K562 (cell line): ENCODE measurements around the gene EXOC4. TPM values are rescaled to one million over a fixed set of nuclear protein-coding genes. Genes with fewer than 3 reads are reported as not detected.

Experiments
- ATF7 ChIP-seq: fragments of 450-650 bp; IDR thresholded peaks from 2 replicates; pipeline ENCODE4 v1.7.1; 2014; ENCODE audit warnings: mild to moderate bottlenecking, moderate library complexity
- HDAC8 ChIP-seq: fragments of 450-650 bp; IDR thresholded peaks from 2 replicates; pipeline ENCODE4 v1.6.1; 2016; ENCODE audit warnings: mild to moderate bottlenecking, missing genetic modification characterization, moderate library complexity, missing compliant biosample characterization
- MCM7 ChIP-seq, 2 experiments: fragments of 450-650 bp; IDR thresholded peaks; 2 replicates each; pipeline ENCODE4 v1.6.1; 2016 to 2018
- PHF21A ChIP-seq: fragments of 450-650 bp; IDR thresholded peaks from 2 replicates; pipeline ENCODE4 v1.6.1; 2017; ENCODE audit warnings: low read depth, borderline replicate concordance
- RCOR1 ChIP-seq, 2 experiments: IDR thresholded peaks; 2 replicates each; pipeline ENCODE4 v1.6.1; 2012; ENCODE audit warnings: low read depth in 2 of 2, low read length in 2 of 2, borderline replicate concordance in 1 of 2, improper control_type of control experiment in 1 of 2
- SAFB ChIP-seq: fragments of 200-400 bp; formaldehyde crosslinking; IDR thresholded peaks from 2 replicates; pipeline ENCODE4 v1.6.1; 2017; ENCODE audit warnings: low read depth, low read length, borderline replicate concordance
- SMARCC2 ChIP-seq: fragments of 450-650 bp; IDR thresholded peaks from 2 replicates; pipeline ENCODE4 v1.6.1; 2017; ENCODE audit warnings: antibody characterized with exemption, moderate library complexity, mild to moderate bottlenecking, low read depth
- ZEB2 ChIP-seq: fragments of 450-650 bp; IDR thresholded peaks from 2 replicates; pipeline ENCODE4 v1.6.1; 2016
- ZNF23 ChIP-seq: fragments of 250-450 bp; sonication (Bioruptor Pico); IDR thresholded peaks from 2 replicates; pipeline ENCODE4 v1.4.0; 2020; ENCODE audit warnings: mild to moderate bottlenecking
- ZNF586 ChIP-seq: fragments of 450-650 bp; formaldehyde crosslinking; conservative IDR thresholded peaks from 2 replicates; pipeline ENCODE4 v1.4.0; 2020; ENCODE audit warnings: mild to moderate bottlenecking, moderate library complexity
- ZNF780A ChIP-seq: fragments of 250-450 bp; sonication (Bioruptor Pico); IDR thresholded peaks from 2 replicates; pipeline ENCODE4 v1.5.0; 2021; ENCODE audit warnings: mild to moderate bottlenecking
- polyA plus RNA-seq, 8 experiments: library from polyadenylated mRNA; depleted of rRNA in 4 of 8; stranded (reverse) in 5 of 8; unstranded in 3 of 8; fragments of >200 nt; fragmentation: Nextera tagmentation in 2 of 8; fragmentation: Illumina TruSeq in 1 of 8; extraction: Ambion mirVana in 2 of 8; extraction: Trizol in 1 of 8; gene quantifications; 2 replicates each; pipeline versions ENCODE4 v1.2.1 to v1.2.3, GENCODE V29; 2011 to 2014; ENCODE audit warnings: inconsistent platforms in 1 of 8, missing spikeins in 1 of 8
- total RNA-seq, 7 experiments: library from RNA; depleted of rRNA in 6 of 7; stranded (reverse); fragments of >200 nt in 6 of 7; fragmentation: Illumina TruSeq in 2 of 7; extraction: Trizol in 2 of 7; gene quantifications; 2 replicates each; pipeline versions ENCODE4 v1.2.1 to v1.2.3, GENCODE V29; 2011 to 2021; ENCODE audit warnings: low replicate concordance in 1 of 7
- TF ChIP-seq, protein P1 (sequence below): fragments of 450-650 bp; IDR thresholded peaks from 2 replicates; pipeline ENCODE4 v1.6.1; 2018; ENCODE audit warnings: mild to moderate bottlenecking, low read depth; ENCODE audit not compliant: partially characterized antibody
- TF ChIP-seq, protein P2 (sequence below), 2 experiments: fragments of 450-650 bp; IDR thresholded peaks; 2 replicates each; pipeline ENCODE4 v1.6.1; 2016; ENCODE audit warnings: mild to moderate bottlenecking in 2 of 2, borderline replicate concordance in 1 of 2, low read depth in 1 of 2, moderate library complexity in 1 of 2
- TF ChIP-seq, protein P3 (sequence below): sonication (generic); formaldehyde crosslinking; IDR thresholded peaks from 2 replicates; pipeline ENCODE4 v1.9.0; 2022; ENCODE audit warnings: mild to moderate bottlenecking, missing genetic modification reagents
- TF ChIP-seq, protein P4 (sequence below): fragments of 450-650 bp; IDR thresholded peaks from 2 replicates; pipeline ENCODE4 v1.6.1; 2014; ENCODE audit warnings: low read depth, mild to moderate bottlenecking, moderate library complexity, borderline replicate concordance

Gene EXOC4
- total and polyA plus RNA-seq, 9 of the 15 experiments (the other 6 are each of a cell fraction or from before 2014, with no cell fraction given), result 18.5 to 73.1 (median 46.6) TPM

DNA sequence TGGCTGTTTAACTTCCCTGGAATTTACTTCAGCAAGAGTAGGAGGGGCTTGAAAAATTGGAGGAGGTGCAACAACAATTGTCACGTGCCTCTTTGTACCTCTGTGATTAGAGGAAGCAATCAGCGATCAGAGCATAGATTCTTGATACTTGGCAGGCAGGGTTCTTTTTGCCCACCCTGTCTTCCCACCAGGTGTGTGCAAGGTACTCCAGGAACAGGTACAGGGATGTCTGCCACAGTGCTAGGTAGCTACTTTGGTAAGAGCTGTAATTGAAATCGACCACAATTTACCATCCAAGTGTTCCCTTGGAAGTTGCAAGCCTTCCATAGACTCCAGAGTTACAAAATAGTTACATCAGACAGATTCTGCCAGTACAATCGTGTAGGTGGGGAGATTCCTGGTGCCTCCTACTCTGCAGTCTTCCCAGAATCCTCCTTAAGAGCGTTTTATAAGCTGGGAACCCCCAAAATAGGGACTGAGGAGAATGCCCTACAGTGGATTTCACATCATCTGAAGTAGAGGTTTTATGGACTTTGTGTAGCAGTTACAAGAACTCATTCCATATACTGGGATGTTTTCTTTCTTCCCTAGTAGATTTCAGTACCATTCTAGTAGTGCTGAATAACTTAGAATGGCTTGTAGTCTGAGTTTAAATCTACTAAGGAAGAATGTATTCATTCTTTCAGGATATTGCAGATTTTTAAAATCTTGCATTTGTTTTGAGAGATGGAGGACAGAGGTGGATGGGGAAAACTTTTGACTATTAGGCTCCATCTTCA is 101.9 kb downstream of the EXOC4 start (continued):
- TF ChIP-seq, protein P1, sequence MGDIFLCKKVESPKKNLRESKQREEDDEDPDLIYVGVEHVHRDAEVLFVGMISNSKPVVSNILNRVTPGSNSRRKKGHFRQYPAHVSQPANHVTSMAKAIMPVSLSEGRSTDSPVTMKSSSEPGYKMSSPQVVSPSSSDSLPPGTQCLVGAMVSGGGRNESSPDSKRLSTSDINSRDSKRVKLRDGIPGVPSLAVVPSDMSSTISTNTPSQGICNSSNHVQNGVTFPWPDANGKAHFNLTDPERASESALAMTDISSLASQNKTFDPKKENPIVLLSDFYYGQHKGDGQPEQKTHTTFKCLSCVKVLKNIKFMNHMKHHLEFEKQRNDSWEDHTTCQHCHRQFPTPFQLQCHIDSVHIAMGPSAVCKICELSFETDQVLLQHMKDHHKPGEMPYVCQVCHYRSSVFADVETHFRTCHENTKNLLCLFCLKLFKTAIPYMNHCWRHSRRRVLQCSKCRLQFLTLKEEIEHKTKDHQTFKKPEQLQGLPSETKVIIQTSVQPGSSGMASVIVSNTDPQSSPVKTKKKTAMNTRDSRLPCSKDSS, result no peak
- TF ChIP-seq RCOR1 (IDR thresholded peaks at IDR 0.05; ENCODE audit: borderline replicate concordance in 1 of 2, low read depth in 2 of 2, low read length in 2 of 2) (peak in 1 of 2 experiments; percentile 22; a peak in 1 of 4 replicates), ATF7 (peak; percentile 58; the same call in 1 of the 2 replicates), HDAC8 (no peak), ZEB2 (peak; percentile 83), ZNF780A (CRISPR knock-in tag) (no peak), ZNF23 (no peak), MCM7 (IDR thresholded peaks at IDR 0.05) (no peak), ZNF586 (CRISPR knock-in tag) (no peak), PHF21A (no peak), SAFB (no peak), SMARCC2 (no peak)
- TF ChIP-seq, protein P2, sequence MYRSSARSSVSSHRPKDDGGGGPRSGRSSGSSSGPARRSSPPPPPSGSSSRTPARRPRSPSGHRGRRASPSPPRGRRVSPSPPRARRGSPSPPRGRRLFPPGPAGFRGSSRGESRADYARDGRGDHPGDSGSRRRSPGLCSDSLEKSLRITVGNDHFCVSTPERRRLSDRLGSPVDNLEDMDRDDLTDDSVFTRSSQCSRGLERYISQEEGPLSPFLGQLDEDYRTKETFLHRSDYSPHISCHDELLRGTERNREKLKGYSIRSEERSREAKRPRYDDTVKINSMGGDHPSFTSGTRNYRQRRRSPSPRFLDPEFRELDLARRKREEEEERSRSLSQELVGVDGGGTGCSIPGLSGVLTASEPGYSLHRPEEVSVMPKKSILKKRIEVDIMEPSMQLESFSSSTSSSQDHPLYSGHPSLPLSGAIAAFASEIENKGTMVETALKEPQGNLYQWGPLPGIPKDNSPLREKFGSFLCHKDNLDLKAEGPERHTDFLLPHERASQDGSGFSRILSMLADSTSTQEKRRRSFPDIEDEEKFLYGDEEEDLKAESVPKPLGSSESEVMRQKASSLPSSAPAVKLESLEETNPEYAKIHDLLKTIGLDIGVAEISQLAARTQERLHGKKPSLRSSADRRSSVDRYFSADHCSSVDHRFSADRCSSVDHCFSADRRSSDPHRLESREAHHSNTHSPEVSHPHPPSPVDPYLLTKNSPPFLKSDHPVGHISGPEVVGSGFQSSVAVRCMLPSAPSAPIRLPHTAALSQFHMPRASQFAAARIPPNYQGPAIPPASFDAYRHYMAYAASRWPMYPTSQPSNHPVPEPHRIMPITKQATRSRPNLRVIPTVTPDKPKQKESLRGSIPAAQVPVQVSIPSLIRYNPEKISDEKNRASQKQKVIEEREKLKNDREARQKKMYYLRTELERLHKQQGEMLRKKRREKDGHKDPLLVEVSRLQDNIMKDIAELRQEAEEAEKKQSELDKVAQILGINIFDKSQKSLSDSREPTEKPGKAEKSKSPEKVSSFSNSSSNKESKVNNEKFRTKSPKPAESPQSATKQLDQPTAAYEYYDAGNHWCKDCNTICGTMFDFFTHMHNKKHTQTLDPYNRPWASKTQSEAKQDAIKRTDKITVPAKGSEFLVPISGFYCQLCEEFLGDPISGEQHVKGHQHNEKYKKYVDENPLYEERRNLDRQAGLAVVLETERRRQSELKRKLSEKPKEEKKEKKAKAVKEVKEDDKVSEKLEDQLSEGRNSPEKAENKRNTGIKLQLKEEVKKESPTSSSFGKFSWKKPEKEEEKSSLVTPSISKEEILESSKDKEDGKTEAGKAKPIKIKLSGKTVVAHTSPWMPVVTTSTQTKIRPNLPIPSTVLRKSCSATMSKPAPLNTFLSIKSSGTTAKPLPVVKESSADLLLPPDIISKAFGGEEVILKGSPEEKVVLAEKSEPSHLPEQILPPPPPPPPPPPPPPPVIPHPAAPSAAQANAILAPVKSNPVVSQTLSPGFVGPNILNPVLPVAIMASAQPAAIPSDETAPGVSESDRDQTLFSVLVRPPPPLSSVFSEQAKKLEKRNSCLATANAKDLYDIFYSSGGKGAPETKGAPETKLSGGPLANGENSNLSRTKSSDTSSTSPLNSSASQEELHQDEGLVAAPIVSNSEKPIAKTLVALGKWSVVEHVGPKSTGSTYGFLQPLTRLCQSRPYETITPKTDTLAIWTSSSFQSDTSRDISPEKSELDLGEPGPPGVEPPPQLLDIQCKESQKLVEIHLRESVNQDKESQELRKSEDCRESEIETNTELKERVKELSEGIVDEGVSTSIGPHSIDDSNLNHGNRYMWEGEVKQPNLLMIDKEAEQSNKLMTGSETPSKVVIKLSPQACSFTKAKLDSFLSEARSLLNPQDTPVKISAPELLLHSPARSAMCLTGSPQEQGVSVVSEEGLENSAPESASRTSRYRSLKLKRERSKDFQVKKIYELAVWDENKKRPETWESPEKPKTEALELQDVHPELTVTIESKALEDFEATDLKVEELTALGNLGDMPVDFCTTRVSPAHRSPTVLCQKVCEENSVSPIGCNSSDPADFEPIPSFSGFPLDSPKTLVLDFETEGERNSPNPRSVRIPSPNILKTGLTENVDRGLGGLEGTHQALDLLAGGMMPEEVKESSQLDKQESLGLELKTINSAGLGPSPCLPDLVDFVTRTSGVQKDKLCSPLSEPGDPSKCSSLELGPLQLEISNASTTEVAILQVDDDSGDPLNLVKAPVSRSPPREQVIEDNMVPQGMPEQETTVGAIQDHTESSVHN (IDR thresholded peaks at IDR 0.05; ENCODE audit: borderline replicate concordance in 1 of 2, low read depth in 1 of 2), result 0 out of 4 replicates have a peak, but pooled peaks of 1 of the 2 experiments have one; percentile 77
- TF ChIP-seq, protein P3, sequence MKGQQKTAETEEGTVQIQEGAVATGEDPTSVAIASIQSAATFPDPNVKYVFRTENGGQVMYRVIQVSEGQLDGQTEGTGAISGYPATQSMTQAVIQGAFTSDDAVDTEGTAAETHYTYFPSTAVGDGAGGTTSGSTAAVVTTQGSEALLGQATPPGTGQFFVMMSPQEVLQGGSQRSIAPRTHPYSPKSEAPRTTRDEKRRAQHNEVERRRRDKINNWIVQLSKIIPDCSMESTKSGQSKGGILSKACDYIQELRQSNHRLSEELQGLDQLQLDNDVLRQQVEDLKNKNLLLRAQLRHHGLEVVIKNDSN (CRISPR knock-in tag), result peak; percentile 88; the same call in 1 of the 2 replicates
- TF ChIP-seq, protein P4, sequence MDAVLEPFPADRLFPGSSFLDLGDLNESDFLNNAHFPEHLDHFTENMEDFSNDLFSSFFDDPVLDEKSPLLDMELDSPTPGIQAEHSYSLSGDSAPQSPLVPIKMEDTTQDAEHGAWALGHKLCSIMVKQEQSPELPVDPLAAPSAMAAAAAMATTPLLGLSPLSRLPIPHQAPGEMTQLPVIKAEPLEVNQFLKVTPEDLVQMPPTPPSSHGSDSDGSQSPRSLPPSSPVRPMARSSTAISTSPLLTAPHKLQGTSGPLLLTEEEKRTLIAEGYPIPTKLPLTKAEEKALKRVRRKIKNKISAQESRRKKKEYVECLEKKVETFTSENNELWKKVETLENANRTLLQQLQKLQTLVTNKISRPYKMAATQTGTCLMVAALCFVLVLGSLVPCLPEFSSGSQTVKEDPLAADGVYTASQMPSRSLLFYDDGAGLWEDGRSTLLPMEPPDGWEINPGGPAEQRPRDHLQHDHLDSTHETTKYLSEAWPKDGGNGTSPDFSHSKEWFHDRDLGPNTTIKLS, result no peak
